Psoas muscle (tissue), 8 donors: ENCODE results near the gene RNF225. TPM values are rescaled to one million over a fixed set of nuclear protein-coding genes. Genes with fewer than 3 reads are reported as not detected.

Source experiments
- ATAC-seq, 4 donors: fragments of 200-7000 bp; cut with Tn5 transposase; one replicate each; pipeline ENCODE4 v1.9.1; 2020; ENCODE audit warnings: moderate library complexity in 3 of 4, mild to moderate bottlenecking in 2 of 4
- DNase-seq, 2 donors: peaks; one replicate each; pipeline ENCODE4 v3.0.0-alpha.2; 2020
- H3K27ac ChIP-seq: fragments of 200-600 bp; one replicate; pipeline ENCODE4 v1.8.0; 2022
- H3K27me3 ChIP-seq, 3 donors: fragments of 200-600 bp in 1 of 3; one replicate each; pipeline versions ENCODE4 v1.6.1 to v1.8.0; 2013 to 2022; ENCODE audit warnings: low read length in 2 of 3, mild to moderate bottlenecking in 2 of 3, moderate library complexity in 1 of 3; ENCODE audit not compliant: insufficient read depth in 3 of 3
- H3K36me3 ChIP-seq, 2 donors: fragments of 200-600 bp in 1 of 2; one replicate each; pipeline versions ENCODE4 v1.6.1 to v1.8.0; 2013 to 2022; ENCODE audit warnings: low read depth in 1 of 2, mild to moderate bottlenecking in 1 of 2, moderate library complexity in 1 of 2; ENCODE audit not compliant: insufficient read depth in 1 of 2
- H3K4me1 ChIP-seq: fragments of 200-600 bp; one replicate; pipeline ENCODE4 v1.8.0; 2022
- H3K4me3 ChIP-seq: fragments of 200-600 bp; one replicate; pipeline ENCODE4 v1.8.0; 2022; ENCODE audit warnings: mild to moderate bottlenecking
- H3K9me3 ChIP-seq: fragments of 200-600 bp; one replicate; pipeline ENCODE4 v1.8.0; 2022
- WGBS, 3 donors: extraction: QIAGEN DNeasy Blood & Tissue Kit; methylation state at CpG; one replicate each; pipeline versions ENCODE4 v1.1.6 to v1.1.7; 2013; 5-methylcytosine and 5-hydroxymethylcytosine counted together
- intact Hi-C, 2 donors: fragments of 100-400 bp; cut with DNase I; formaldehyde crosslinking; loops; one replicate each; pipeline versions ENCODE4 v1.11.0 to v1.14.2; 2022
- polyA plus RNA-seq, 3 donors: library from polyadenylated mRNA; stranded (reverse); fragments of 200-250 nt; gene quantifications; one replicate each; pipeline ENCODE4 v1.2.3, GENCODE V29; 2013
- total RNA-seq, 4 donors: library from RNA; stranded (reverse); fragmentation: NEBNext Ultra II Directional in 2 of 4; extraction: Animal tissue kit (Norgen Biotek cat#: 25700) in 2 of 4; gene quantifications; one replicate each; pipeline versions ENCODE4 v1.2.1 to v1.2.4, GENCODE V29; 2021 to 2023
- TF ChIP-seq, protein P1 (sequence below): fragments of 200-600 bp; IDR thresholded peaks from one replicate; pipeline ENCODE4 v1.8.0; 2022; ENCODE audit warnings: antibody characterized with exemption
- donor health status: healthy with polysubstance abuse.
- donor health status: DM: no; HTN: no; CAD: no; lungs with moderate emphysema.
- donor health status: Bipolar disorder and iron deficiency.
- donor health status: healthy.
- donor health status: DM: yes; HTN: yes; CAD: no.
- donor health status: DM: no; HTN: no; CAD: no.
- donor health status: DM: no; HTN: no; CAD: no.
- donor health status: DM: yes; HTN: yes; CAD: no.

Gene RNF225
- total and polyA plus RNA-seq, 7 donors, result not detected

DNA sequence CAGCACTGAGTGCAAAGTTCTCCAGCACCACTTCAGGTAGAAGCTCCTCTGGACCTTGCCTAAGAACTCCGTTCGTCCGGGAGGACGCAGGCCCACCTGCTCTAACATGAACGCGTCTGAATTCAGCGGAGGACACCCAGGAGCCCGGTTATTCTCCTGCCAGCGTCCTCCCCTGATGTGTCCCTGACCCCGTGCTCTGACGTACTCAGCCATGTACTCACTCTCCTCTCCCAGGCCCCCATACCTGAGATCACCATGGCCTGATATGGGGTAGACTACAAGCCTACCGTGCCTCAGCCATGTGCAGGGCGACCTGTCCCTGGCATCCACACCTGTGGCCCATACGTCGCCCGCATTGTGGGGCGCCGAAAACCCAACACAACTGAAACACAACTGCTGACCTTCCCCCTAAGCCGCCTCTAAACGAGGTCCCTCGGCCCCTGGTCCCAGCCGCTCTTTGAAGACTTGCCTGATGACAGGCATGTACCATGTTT lies 12.2 kb downstream of the RNF225 start:
- peak overlapping the region; percentile 79 for H3K27ac ChIP-seq
- intact Hi-C loops, result loop anchor here in 1 of 2 donors (1.0 kb wide), 1 partner anchor 44 kb away; the partner anchor contains the start of gene ZNF324B
- peak overlapping the region; percentile 86 for H3K4me3 ChIP-seq
- H3K27me3 ChIP-seq, result no peaks in the 10 kb centered on the region
- DNase-seq (no peak), ATAC-seq (peak; percentile 6 to 31 (median 22))
- TF ChIP-seq, protein P1, sequence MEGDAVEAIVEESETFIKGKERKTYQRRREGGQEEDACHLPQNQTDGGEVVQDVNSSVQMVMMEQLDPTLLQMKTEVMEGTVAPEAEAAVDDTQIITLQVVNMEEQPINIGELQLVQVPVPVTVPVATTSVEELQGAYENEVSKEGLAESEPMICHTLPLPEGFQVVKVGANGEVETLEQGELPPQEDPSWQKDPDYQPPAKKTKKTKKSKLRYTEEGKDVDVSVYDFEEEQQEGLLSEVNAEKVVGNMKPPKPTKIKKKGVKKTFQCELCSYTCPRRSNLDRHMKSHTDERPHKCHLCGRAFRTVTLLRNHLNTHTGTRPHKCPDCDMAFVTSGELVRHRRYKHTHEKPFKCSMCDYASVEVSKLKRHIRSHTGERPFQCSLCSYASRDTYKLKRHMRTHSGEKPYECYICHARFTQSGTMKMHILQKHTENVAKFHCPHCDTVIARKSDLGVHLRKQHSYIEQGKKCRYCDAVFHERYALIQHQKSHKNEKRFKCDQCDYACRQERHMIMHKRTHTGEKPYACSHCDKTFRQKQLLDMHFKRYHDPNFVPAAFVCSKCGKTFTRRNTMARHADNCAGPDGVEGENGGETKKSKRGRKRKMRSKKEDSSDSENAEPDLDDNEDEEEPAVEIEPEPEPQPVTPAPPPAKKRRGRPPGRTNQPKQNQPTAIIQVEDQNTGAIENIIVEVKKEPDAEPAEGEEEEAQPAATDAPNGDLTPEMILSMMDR, result no peak
- H3K4me1 ChIP-seq, result peaks cover 11% of the 10 kb centered on the region
- H3K36me3 ChIP-seq, result peaks cover 0 to 10% of the 10 kb centered on the region in 2 donors
- no peaks in the 10 kb centered on the region for H3K9me3 ChIP-seq
- 7 to 10% (median 10%) methylated on average over 22 of the region's 22 CpGs for WGBS, 3 donors

DNA sequence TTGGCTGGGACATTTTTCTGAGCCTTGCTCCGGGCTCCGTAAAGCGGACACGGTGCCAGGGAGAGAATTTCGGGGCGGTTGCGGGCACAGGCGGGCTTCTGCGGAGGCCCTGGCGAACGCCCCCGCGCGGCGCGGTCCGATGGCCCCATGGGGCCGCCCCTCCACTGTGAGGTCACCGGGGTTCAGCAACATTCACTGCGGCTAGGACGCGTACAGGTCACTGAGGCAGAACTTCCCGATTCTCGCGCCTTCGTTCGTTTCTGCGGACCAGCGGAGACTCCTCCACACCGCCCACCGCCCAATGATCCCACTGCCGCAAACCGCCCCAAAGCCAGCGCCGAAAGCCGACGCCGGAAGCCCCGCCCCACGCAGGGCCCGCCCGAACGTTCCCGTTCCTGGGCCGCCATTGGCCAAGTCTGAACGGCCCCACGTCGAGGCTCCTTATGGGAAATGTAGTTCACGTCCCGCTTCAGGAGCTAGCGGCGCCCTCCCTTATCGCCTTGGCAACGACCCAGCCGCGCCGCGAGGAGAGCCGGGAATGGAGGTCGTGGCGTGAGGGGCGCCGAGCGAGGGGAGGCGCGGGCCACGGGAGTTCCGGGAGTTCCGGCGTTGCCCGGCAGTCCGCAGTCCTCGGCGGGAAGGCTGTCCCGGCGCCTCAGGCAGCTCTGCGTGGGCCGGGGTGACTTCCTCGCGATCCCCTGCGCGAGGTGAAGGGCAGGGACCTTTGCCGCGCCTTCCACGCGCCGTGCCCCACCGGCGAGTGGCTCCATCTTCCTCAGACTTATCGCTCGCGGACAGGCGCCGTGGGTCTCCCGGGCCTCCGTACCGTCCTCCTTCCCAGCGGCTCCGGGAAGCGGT lies 12.9 kb downstream of the RNF225 start, which contains the start of gene ZNF584:
ZNF584 (plus strand) TSS at position 498 of the 858 bp plus-strand sequence. CDS start 499 bp downstream, outside the sequence.
- peak within 1 kb of the TSS; percentile 79 for H3K27ac ChIP-seq
- no peaks in the 10 kb centered on the region for H3K27me3 ChIP-seq
- DNase-seq, result peak; percentile 95 to 97
- intact Hi-C loops, result loop anchor here in 1 of 2 donors (1.0 kb wide), 1 partner anchor 43 kb away; the partner anchor contains the start of gene ZNF324B
- TF ChIP-seq, protein P1, result no peak
- no peaks in the 10 kb centered on the region for H3K9me3 ChIP-seq
- peaks cover 11% of the 10 kb centered on the region for H3K4me1 ChIP-seq
- peak; percentile 98 to 99 (median 98) for ATAC-seq
- 0% methylated on average over 63 to 100 of the region's 100 CpGs for WGBS, 3 donors
- peaks cover 0 to 12% of the 10 kb centered on the region in 2 donors for H3K36me3 ChIP-seq
- peak within 1 kb of the TSS; percentile 86 for H3K4me3 ChIP-seq

DNA sequence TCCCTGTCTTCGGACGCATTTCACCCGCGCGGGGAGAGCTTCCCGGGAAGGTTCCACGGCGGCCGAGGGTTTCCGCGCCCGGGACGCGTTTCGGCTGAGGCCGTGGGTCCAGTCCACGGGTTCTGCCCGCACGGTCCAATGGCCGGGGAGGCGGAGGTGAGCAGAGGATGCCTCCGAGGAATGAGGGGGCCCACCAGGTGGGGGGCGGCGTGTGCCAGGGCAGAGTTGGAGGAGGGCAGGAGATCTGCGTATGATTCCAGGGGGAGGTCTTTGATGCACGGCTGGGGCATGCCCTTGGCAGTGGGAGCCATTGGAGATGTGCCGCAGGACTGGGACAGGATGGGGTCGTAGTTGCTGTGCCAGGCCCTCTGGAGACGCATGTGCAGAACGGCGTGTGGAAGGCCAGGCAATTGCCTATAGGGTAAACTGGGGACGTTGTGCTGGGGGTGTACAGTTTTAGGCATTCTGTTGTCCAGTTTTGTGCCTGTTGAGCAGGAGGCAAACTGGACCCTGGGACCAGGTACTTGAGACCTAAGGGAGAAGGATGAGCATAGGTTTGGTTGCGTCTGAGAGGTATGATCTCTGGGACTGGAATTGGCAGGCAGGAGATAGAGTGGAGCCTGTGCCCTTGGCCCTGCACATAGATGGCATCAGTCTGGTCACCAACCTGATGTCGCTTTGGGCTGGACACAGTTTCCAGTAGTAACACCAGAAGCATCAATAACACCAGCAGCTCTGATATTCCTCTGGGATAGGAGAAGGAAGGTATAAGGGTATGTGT lies 13.7 kb downstream of the RNF225 start:
- WGBS, 3 donors, result 2 to 3% (median 3%) methylated on average over 34 of the region's 34 CpGs
- peak; percentile 18 to 31 (median 26) for ATAC-seq
- H3K9me3 ChIP-seq, result no peaks in the 10 kb centered on the region
- H3K4me1 ChIP-seq, result peaks cover 11% of the 10 kb centered on the region
- no peak for DNase-seq
- H3K36me3 ChIP-seq, result peaks cover 0 to 12% of the 10 kb centered on the region in 2 donors
- peak overlapping the region; percentile 79 for H3K27ac ChIP-seq
- intact Hi-C loops, result no loop called here
- no peaks in the 10 kb centered on the region for H3K27me3 ChIP-seq
- TF ChIP-seq, protein P1, result no peak
- H3K4me3 ChIP-seq, result peak overlapping the region; percentile 86

DNA sequence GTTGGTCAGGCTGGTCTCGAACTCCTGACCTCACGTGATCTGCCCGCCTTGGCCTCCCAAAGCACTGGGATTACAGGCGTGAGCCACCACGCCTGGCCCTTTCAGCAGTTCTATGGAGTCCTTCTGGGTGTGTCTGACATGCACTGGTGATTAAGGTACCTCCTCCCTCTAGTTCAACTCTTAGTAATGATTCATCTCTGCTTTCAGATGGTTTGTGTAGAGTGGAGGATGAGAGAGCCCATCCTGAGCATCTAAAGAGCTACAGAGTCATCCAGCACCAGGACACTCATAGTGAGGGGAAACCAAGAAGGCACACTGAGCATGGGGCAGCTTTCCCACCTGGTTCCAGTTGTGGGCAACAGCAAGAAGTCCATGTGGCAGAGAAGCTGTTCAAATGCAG lies 21.1 kb downstream of the RNF225 start:
- intact Hi-C loops, result no loop called here
- WGBS, 3 donors, result 95 to 97% (median 96%) methylated on average over 5 of the region's 5 CpGs
- TF ChIP-seq, protein P1, result no peak
- Histone ChIP-seq H3K27ac (no peak overlapping the region), H3K27me3 (no peaks in the 10 kb centered on the region), H3K4me3 (no peak overlapping the region), H3K9me3 (no peaks in the 10 kb centered on the region), H3K36me3 (peaks cover 7 to 70% of the 10 kb centered on the region in 2 donors), H3K4me1 (no peaks in the 10 kb centered on the region)
- ATAC-seq (no peak), DNase-seq (no peak)
